ENCODE results near the gene INTS11.
A peak's percentile ranks its signal among the peaks of the same experiment; 100 is the strongest.

The INTS11 gene

DNA sequence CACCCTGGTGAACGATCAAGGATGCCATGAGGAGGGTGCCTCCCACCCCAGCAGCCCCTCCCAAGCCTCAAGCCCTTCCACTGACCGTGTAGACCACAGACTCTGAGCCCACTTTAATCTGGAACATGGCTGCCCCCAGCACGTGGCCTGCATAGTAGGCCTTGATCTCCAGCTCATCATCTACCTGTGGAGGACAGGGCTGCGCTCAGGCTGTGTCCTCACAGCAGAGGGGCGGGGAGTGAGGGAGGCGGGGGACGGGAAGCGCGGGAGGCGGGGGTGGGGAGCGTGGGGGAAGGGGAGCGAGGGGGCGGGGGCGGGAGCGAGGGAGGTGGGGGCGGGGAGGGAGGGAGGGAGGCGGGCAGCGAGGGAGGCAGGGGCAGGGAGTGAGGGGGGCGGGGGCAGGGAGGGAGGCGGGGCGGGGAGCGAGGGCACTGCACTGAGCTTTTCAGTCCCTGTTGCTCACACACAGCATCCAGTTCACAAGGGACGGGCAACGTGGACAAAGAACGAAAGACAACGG, 9.0 kb downstream of the INTS11 start:
- H2BK12ac ChIP-seq (ENCODE audit: low read length): no peak overlapping the region
- H3K23ac ChIP-seq (ENCODE audit: low read depth, low read length, poor library complexity): peak overlapping the region; percentile 97
- H3K79me1 ChIP-seq (ENCODE audit: low read depth, low read length): peaks cover 28% of the 10 kb centered on the region
- H3K27ac ChIP-seq (replicated peaks; ENCODE audit: low read length): peak overlapping the region; percentile 69
- no peak overlapping the region for H3K14ac ChIP-seq (ENCODE audit: low read length)
- peaks cover 0 to 7% of the 10 kb centered on the region in 2 donors for H3K4me1 ChIP-seq (ENCODE audit: control insufficient read depth in 2 of 2, insufficient read depth in 1 of 2, low read depth in 1 of 2, low read length in 2 of 2)
- H4K91ac ChIP-seq (ENCODE audit: low read depth, low read length, poor library complexity): no peak overlapping the region
- no peak overlapping the region for H4K8ac ChIP-seq (ENCODE audit: low read depth, low read length)
- peaks cover 52 to 94% of the 10 kb centered on the region in 2 donors for H3K36me3 ChIP-seq (replicated peaks in 1 of 2; ENCODE audit: control insufficient read depth in 2 of 2, insufficient read depth in 2 of 2, low read length in 2 of 2)
- no peak overlapping the region for H3K9ac ChIP-seq (ENCODE audit: low read depth, low read length, poor library complexity)
- no peaks in the 10 kb centered on the region for H3K9me3 ChIP-seq (replicated peaks in 1 of 2; ENCODE audit: control insufficient read depth in 2 of 2, insufficient read depth in 1 of 2, low read depth in 1 of 2, low read length in 2 of 2)
- WGBS, 2 donors (ENCODE audit: extremely low coverage in 2 of 2, insufficient read length in 2 of 2, insufficient replicate concordance in 1 of 2): no CpG with 5 or more reads among the region's 26 CpGs
- no peak overlapping the region for H2BK15ac ChIP-seq (ENCODE audit: low read length)
- H3K4me3 ChIP-seq (ENCODE audit: low read length in 2 of 2): no peak overlapping the region
- H2BK5ac ChIP-seq (ENCODE audit: low read length): peak overlapping the region; percentile 87
- no peak for DNase-seq (ENCODE audit: low spot score)
- no peak overlapping the region for H3K4ac ChIP-seq (ENCODE audit: low read length)
- H3K4me2 ChIP-seq (ENCODE audit: insufficient read depth, low read length, poor library complexity, severe bottlenecking): no peak overlapping the region
- H2BK120ac ChIP-seq (ENCODE audit: low read depth, low read length): peak overlapping the region; percentile 72
- no peak overlapping the region for H2AFZ ChIP-seq (ENCODE audit: low read length)
- no peak overlapping the region for H3K18ac ChIP-seq (ENCODE audit: low read length)
- H3K27me3 ChIP-seq (ENCODE audit: control insufficient read depth in 3 of 3, insufficient read depth in 3 of 3, low read depth in 1 of 3, low read length in 3 of 3): no peaks in the 10 kb centered on the region
- peak overlapping the region; percentile 94 for H2AK5ac ChIP-seq (ENCODE audit: low read depth, low read length)

DNA sequence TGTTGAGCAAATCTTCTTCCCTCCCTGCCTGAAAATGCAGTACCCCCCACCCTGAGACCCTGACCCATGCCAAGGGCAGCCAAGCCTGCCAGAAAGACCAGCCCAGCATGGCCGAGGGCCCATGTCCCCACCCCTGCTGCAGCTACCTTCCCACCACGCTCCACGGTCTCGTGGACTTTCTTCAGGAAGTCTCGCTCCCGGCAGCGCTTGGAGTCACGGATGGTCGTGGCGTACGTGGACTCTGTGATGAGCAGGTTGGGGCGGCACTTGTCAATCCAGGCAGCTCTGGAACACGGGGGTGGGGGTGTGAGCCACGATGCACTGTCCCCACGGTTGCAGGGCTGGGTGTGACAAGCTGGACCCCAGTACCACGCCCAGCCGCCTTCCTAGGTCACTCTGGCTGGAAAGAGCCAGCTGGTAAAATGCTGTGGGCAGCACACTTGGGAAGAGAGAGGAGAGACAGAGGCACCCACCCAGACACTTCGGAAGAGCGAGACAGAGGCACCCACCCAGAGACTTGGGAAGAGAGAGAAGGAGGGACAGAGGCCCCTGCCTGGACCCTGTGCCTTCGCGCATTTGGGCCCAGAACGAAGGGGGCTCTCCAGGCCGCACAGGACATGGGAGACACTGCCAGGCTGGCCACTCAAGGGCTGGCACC, 9.7 kb downstream of the INTS11 start:
- Histone ChIP-seq H3K4me3 (ENCODE audit: low read length in 2 of 2) (no peak overlapping the region), H2AFZ (ENCODE audit: low read length) (no peak overlapping the region), H4K8ac (ENCODE audit: low read depth, low read length) (peak overlapping the region; percentile 65), H3K4me1 (ENCODE audit: control insufficient read depth in 2 of 2, insufficient read depth in 1 of 2, low read depth in 1 of 2, low read length in 2 of 2) (peaks cover 0 to 7% of the 10 kb centered on the region in 2 donors), H3K27ac (replicated peaks; ENCODE audit: low read length) (peak overlapping the region; percentile 61), H3K23ac (ENCODE audit: low read depth, low read length, poor library complexity) (peak overlapping the region; percentile 97), H3K36me3 (replicated peaks in 1 of 2; ENCODE audit: control insufficient read depth in 2 of 2, insufficient read depth in 2 of 2, low read length in 2 of 2) (peaks cover 57 to 94% of the 10 kb centered on the region in 2 donors), H2BK15ac (ENCODE audit: low read length) (no peak overlapping the region), H3K4me2 (ENCODE audit: insufficient read depth, low read length, poor library complexity, severe bottlenecking) (no peak overlapping the region), H2AK5ac (ENCODE audit: low read depth, low read length) (peak overlapping the region; percentile 94), H3K14ac (ENCODE audit: low read length) (no peak overlapping the region), H4K91ac (ENCODE audit: low read depth, low read length, poor library complexity) (no peak overlapping the region), H2BK5ac (ENCODE audit: low read length) (peak overlapping the region; percentile 87), H3K79me1 (ENCODE audit: low read depth, low read length) (peaks cover 22% of the 10 kb centered on the region), H3K18ac (ENCODE audit: low read length) (no peak overlapping the region), H3K27me3 (ENCODE audit: control insufficient read depth in 3 of 3, insufficient read depth in 3 of 3, low read depth in 1 of 3, low read length in 3 of 3) (no peaks in the 10 kb centered on the region), H2BK12ac (ENCODE audit: low read length) (no peak overlapping the region), H3K9ac (ENCODE audit: low read depth, low read length, poor library complexity) (peak overlapping the region; percentile 60), H3K4ac (ENCODE audit: low read length) (no peak overlapping the region), H3K9me3 (replicated peaks in 1 of 2; ENCODE audit: control insufficient read depth in 2 of 2, insufficient read depth in 1 of 2, low read depth in 1 of 2, low read length in 2 of 2) (no peaks in the 10 kb centered on the region), H2BK120ac (ENCODE audit: low read depth, low read length) (peak overlapping the region; percentile 72)
- WGBS, 2 donors (ENCODE audit: extremely low coverage in 2 of 2, insufficient read length in 2 of 2, insufficient replicate concordance in 1 of 2): no CpG with 5 or more reads among the region's 23 CpGs
- DNase-seq (ENCODE audit: low spot score): no peak

DNA sequence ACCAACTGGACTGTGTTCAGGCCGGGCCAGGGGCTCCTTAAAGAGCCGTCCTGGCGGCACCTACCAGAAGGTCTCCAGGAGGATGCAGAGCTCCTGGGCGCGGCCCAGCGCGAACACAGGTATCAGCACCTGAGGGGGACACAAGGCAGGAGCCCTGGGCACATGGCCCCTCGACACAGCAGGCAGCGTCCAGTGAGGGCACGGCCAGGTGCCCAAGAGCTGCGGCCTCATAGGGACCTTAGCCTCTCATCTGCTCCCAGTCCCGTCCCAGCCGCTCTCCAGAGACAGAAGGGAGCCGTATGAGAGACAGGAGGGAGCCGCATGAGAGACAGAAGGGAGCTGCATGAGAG, 10.2 kb downstream of the INTS11 start:
- Histone ChIP-seq H3K9me3 (replicated peaks in 1 of 2; ENCODE audit: control insufficient read depth in 2 of 2, insufficient read depth in 1 of 2, low read depth in 1 of 2, low read length in 2 of 2) (no peaks in the 10 kb centered on the region), H3K14ac (ENCODE audit: low read length) (no peak overlapping the region), H3K27me3 (ENCODE audit: control insufficient read depth in 3 of 3, insufficient read depth in 3 of 3, low read depth in 1 of 3, low read length in 3 of 3) (no peaks in the 10 kb centered on the region), H4K8ac (ENCODE audit: low read depth, low read length) (no peak overlapping the region), H4K91ac (ENCODE audit: low read depth, low read length, poor library complexity) (no peak overlapping the region), H3K18ac (ENCODE audit: low read length) (no peak overlapping the region), H3K4me2 (ENCODE audit: insufficient read depth, low read length, poor library complexity, severe bottlenecking) (no peak overlapping the region), H2AFZ (ENCODE audit: low read length) (no peak overlapping the region), H2BK12ac (ENCODE audit: low read length) (no peak overlapping the region), H2BK15ac (ENCODE audit: low read length) (no peak overlapping the region), H2AK5ac (ENCODE audit: low read depth, low read length) (no peak overlapping the region), H3K9ac (ENCODE audit: low read depth, low read length, poor library complexity) (no peak overlapping the region), H3K4me1 (ENCODE audit: control insufficient read depth in 2 of 2, insufficient read depth in 1 of 2, low read depth in 1 of 2, low read length in 2 of 2) (peaks cover 5 to 13% of the 10 kb centered on the region in 2 donors), H3K4me3 (ENCODE audit: low read length in 2 of 2) (peak overlapping the region in 1 of 2 donors; percentile 21), H2BK5ac (ENCODE audit: low read length) (no peak overlapping the region), H3K79me1 (ENCODE audit: low read depth, low read length) (peaks cover 20% of the 10 kb centered on the region), H3K27ac (replicated peaks; ENCODE audit: low read length) (no peak overlapping the region), H3K36me3 (replicated peaks in 1 of 2; ENCODE audit: control insufficient read depth in 2 of 2, insufficient read depth in 2 of 2, low read length in 2 of 2) (peaks cover 52 to 94% of the 10 kb centered on the region in 2 donors), H2BK120ac (ENCODE audit: low read depth, low read length) (no peak overlapping the region), H3K23ac (ENCODE audit: low read depth, low read length, poor library complexity) (no peak overlapping the region), H3K4ac (ENCODE audit: low read length) (no peak overlapping the region)
- no peak for DNase-seq (ENCODE audit: low spot score)
- WGBS, 2 donors (ENCODE audit: extremely low coverage in 2 of 2, insufficient read length in 2 of 2, insufficient replicate concordance in 1 of 2): no CpG with 5 or more reads among the region's 15 CpGs

DNA sequence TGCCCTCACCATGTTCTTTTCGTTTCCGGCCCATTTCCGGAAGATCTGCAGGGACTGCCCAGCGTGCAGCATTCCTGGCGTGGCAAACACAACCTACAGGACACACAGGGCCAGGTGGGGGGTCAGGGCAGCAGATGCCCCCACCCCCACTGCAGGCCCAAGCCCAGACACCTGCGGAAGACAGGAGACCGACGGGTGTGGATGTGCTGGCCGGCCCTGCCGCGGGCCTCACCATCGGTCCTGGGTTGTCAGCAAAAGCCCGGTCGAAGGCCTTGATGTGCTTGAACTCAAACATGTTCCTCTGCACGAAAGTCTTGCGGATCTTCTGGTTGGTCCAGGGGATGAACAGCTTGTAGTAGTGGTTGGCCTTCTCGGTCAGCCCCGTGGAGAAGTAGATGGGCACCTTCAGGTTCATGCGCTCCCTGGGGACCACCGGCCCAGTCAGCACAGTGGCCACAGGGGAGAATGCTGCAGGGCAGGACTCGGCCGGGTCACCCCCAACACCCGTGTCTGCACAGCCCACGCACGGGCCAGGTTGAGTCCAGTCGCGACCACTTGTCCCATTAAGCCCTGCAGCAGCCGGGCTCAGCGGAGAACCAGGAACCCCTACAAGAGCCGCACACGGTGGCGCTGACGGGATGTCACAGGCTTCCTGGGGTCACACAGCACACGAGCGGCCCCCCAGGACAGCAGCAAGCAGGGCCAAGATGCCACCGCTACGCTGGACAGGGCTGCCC, 10.8 kb downstream of the INTS11 start:
- Histone ChIP-seq H3K14ac (ENCODE audit: low read length) (no peak overlapping the region), H3K4me3 (ENCODE audit: low read length in 2 of 2) (peak overlapping the region in 1 of 2 donors; percentile 45), H3K9me3 (replicated peaks in 1 of 2; ENCODE audit: control insufficient read depth in 2 of 2, insufficient read depth in 1 of 2, low read depth in 1 of 2, low read length in 2 of 2) (no peaks in the 10 kb centered on the region), H3K27ac (replicated peaks; ENCODE audit: low read length) (no peak overlapping the region), H2AFZ (ENCODE audit: low read length) (no peak overlapping the region), H3K27me3 (ENCODE audit: control insufficient read depth in 3 of 3, insufficient read depth in 3 of 3, low read depth in 1 of 3, low read length in 3 of 3) (peaks cover 0 to 2% (median 0%) of the 10 kb centered on the region in 3 experiments), H2BK15ac (ENCODE audit: low read length) (no peak overlapping the region), H2AK5ac (ENCODE audit: low read depth, low read length) (no peak overlapping the region), H3K36me3 (replicated peaks in 1 of 2; ENCODE audit: control insufficient read depth in 2 of 2, insufficient read depth in 2 of 2, low read length in 2 of 2) (peaks cover 48 to 89% of the 10 kb centered on the region in 2 donors), H4K8ac (ENCODE audit: low read depth, low read length) (no peak overlapping the region), H2BK5ac (ENCODE audit: low read length) (no peak overlapping the region), H3K9ac (ENCODE audit: low read depth, low read length, poor library complexity) (no peak overlapping the region), H3K4me1 (ENCODE audit: control insufficient read depth in 2 of 2, insufficient read depth in 1 of 2, low read depth in 1 of 2, low read length in 2 of 2) (peaks cover 8 to 15% of the 10 kb centered on the region in 2 donors), H3K4me2 (ENCODE audit: insufficient read depth, low read length, poor library complexity, severe bottlenecking) (no peak overlapping the region), H4K91ac (ENCODE audit: low read depth, low read length, poor library complexity) (no peak overlapping the region), H3K79me1 (ENCODE audit: low read depth, low read length) (peaks cover 20% of the 10 kb centered on the region), H3K4ac (ENCODE audit: low read length) (no peak overlapping the region), H2BK120ac (ENCODE audit: low read depth, low read length) (no peak overlapping the region), H3K18ac (ENCODE audit: low read length) (peak overlapping the region; percentile 5), H3K23ac (ENCODE audit: low read depth, low read length, poor library complexity) (peak overlapping the region; percentile 85), H2BK12ac (ENCODE audit: low read length) (no peak overlapping the region)
- no CpG with 5 or more reads among the region's 37 CpGs for WGBS, 2 donors (ENCODE audit: extremely low coverage in 2 of 2, insufficient read length in 2 of 2, insufficient replicate concordance in 1 of 2)
- no peak for DNase-seq (ENCODE audit: low spot score)
